WTC11 (cell line): ENCODE measurements around the gene UMODL1.

Experiments used
- TF ChIP-seq, protein P1 (sequence below): sonication (generic); formaldehyde crosslinking; IDR thresholded peaks from 2 replicates; pipeline ENCODE4 v1.8.1; 2023; ENCODE audit warnings: mild to moderate bottlenecking, missing genetic modification reagents, moderate library complexity
- TF ChIP-seq, protein P2 (sequence below): sonication (generic); formaldehyde crosslinking; IDR thresholded peaks from 2 replicates; pipeline ENCODE4 v1.8.1; 2022; ENCODE audit warnings: mild to moderate bottlenecking, missing genetic modification reagents, moderate library complexity, borderline replicate concordance

DNA sequence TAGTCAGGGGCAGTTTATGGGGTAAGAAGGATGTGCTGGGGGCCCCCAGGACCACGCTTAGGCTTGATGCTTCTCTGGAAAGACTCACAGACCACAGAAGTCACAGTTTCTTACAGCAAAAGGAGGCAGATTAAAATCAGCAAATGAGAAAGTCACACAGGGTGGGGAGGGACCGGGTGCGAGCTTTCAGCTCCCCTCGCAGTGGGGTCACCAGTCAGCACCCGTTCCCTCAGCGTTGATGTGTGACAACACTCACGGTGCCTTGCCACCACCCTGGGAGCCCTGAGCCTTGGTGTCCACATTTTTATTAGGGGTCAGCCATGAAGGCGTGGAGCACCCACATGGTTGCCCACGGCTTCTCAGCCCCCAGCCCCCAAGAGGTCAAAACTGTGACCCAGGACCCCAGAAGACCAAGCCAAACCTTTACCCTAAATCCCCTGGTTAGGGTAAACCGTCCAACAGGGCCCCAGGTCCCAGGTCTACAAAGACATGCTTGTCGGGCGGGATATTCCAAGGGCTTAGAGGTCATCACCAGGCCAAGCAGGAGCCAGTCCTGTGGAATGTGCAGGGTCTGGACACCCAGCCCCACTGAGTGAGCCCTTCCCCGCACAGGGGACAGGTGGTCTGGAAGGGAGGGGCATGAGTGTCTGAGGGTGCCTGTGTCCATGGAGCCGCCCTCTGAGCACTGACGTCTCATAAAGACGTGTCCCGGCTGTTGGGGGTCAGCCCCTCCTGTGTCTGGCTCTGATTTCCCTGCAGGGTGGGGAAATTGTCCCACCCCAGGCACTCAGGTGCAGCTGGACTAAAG is 83.3 kb downstream of the UMODL1 start:
- TF ChIP-seq, protein P1, sequence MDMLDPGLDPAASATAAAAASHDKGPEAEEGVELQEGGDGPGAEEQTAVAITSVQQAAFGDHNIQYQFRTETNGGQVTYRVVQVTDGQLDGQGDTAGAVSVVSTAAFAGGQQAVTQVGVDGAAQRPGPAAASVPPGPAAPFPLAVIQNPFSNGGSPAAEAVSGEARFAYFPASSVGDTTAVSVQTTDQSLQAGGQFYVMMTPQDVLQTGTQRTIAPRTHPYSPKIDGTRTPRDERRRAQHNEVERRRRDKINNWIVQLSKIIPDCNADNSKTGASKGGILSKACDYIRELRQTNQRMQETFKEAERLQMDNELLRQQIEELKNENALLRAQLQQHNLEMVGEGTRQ (CRISPR knock-in tag): no peak
- TF ChIP-seq, protein P2, sequence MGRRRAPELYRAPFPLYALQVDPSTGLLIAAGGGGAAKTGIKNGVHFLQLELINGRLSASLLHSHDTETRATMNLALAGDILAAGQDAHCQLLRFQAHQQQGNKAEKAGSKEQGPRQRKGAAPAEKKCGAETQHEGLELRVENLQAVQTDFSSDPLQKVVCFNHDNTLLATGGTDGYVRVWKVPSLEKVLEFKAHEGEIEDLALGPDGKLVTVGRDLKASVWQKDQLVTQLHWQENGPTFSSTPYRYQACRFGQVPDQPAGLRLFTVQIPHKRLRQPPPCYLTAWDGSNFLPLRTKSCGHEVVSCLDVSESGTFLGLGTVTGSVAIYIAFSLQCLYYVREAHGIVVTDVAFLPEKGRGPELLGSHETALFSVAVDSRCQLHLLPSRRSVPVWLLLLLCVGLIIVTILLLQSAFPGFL: no peak
